Large intestine (tissue), 3 donors: ENCODE data around the gene ARHGAP42. TPM values are rescaled to one million over a fixed set of nuclear protein-coding genes. Genes with fewer than 3 reads are reported as not detected.

Experiments
- DNase-seq, 2 donors: peaks; one replicate each; pipeline versions ENCODE4 v3.0.0 to v3.0.0-alpha.2; 2013
- H3K27ac ChIP-seq: one replicate; pipeline ENCODE4 v1.5.1; 2013; ENCODE audit warnings: low read length
- H3K27me3 ChIP-seq: 2 replicates; pipeline ENCODE4 v1.6.1; 2013; ENCODE audit warnings: low read length; ENCODE audit not compliant: control insufficient read depth, insufficient read depth
- H3K36me3 ChIP-seq: 2 replicates; pipeline ENCODE4 v1.6.1; 2013; ENCODE audit warnings: low read length; ENCODE audit not compliant: control insufficient read depth, insufficient read depth
- H3K4me1 ChIP-seq: one replicate; pipeline ENCODE4 v1.6.1; 2013; ENCODE audit warnings: low read length; ENCODE audit not compliant: control insufficient read depth, insufficient read depth
- H3K4me3 ChIP-seq: one replicate; pipeline ENCODE4 v1.5.1; 2013; ENCODE audit warnings: low read length
- H3K9me3 ChIP-seq: one replicate; pipeline ENCODE4 v1.6.1; 2013; ENCODE audit warnings: mild to moderate bottlenecking, low read depth, low read length, moderate library complexity; ENCODE audit not compliant: control insufficient read depth
- WGBS: methylation state at CpG from one replicate; pipeline ENCODE4 v1.1.5; 2013; ENCODE audit warnings: low lambda C conversion rate; ENCODE audit not compliant: insufficient coverage; 5-methylcytosine and 5-hydroxymethylcytosine counted together
- polyA plus RNA-seq: library from polyadenylated mRNA; unstranded; fragments of 120-200 nt; gene quantifications from one replicate; pipeline ENCODE4 v1.2.1, GENCODE V29; 2013

ARHGAP42 gene
- polyA plus RNA-seq, 1 donor: 18.2 TPM

DNA sequence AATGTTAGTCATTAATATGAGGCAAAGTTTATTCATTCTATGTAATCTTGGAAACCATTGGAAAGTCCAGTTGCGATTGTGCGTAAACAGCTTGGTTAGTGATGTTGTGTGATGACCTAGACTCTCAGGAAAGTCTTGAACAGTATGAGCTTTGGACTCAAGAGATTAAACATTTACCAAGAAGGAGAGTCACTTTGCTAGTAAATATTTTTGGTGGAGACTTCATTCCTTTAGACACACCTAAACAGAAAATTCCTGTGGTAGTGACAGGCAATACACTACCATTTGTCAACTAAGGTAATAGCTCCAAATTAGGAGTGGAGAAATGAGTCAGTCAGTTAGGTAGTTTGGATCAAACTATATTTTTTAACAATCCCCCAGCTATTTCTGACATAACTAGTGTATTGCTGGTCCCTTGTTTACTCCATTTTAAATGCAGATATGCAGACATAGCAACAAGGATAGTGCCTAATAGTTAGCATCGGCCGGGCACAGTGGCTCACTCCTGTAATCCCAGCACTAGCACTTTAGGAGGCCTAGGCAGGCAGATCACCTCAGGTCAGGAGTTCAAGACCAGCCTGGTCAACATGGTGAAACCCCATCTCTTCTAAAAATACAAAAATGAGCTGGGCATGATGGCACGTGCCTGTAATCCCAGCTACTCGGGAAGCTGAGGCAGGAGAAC, 89.3 kb downstream of the ARHGAP42 start:
- peak overlapping the region; percentile 92 for H3K27ac ChIP-seq
- H3K4me1 ChIP-seq: peaks cover 28% of the 10 kb centered on the region
- H3K4me3 ChIP-seq: no peak overlapping the region
- no CpG with 5 or more reads among the region's 6 CpGs for WGBS
- H3K36me3 ChIP-seq: peaks cover 2% of the 10 kb centered on the region
- no peaks in the 10 kb centered on the region for H3K9me3 ChIP-seq
- DNase-seq: peak; percentile 87 to 94
- H3K27me3 ChIP-seq: no peaks in the 10 kb centered on the region

- Histone ChIP-seq H3K9me3 (no peaks in the 10 kb centered on the region), H3K27me3 (no peaks in the 10 kb centered on the region), H3K27ac (peak overlapping the region; percentile 92), H3K36me3 (peaks cover 2% of the 10 kb centered on the region), H3K4me1 (peaks cover 25% of the 10 kb centered on the region), H3K4me3 (no peak overlapping the region)
- peak; percentile 68 to 85 for DNase-seq
These were observed 90.0 kb downstream of the ARHGAP42 start for GRCh38 chr11:100777103-100777502.

DNA sequence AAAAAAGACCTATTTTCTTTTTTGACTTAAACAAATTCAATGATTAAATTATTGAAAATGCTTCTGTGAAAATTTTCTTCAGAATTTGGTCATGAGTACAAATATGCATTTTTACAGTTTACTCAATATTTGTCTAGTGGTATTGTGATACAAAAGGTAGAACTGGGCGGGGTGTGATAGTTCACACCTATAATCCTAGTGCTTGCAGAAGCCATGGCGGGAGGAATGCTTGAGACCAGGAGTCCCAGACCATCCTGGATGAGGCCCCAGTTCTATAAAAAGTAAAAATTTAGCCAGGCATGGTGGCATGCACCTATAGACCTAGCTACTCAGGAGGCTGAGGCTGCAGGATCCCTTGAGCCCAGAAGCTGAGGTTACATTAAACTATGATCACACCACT, 90.6 kb downstream of the ARHGAP42 start:
- no peak for DNase-seq
- peak overlapping the region; percentile 92 for H3K27ac ChIP-seq

GRCh38 chr11:100778166-100778785, 91.2 kb downstream of the ARHGAP42 start:
- Histone ChIP-seq H3K9me3 (no peaks in the 10 kb centered on the region), H3K27ac (peak overlapping the region; percentile 92), H3K4me3 (no peak overlapping the region), H3K36me3 (no peaks in the 10 kb centered on the region), H3K27me3 (no peaks in the 10 kb centered on the region), H3K4me1 (peaks cover 25% of the 10 kb centered on the region)
- no peak for DNase-seq
- 100% methylated on average over 1 of the region's 3 CpGs for WGBS

More for the DNA sequence above, 90.6 kb downstream of the ARHGAP42 start:
- Histone ChIP-seq H3K9me3 (no peaks in the 10 kb centered on the region), H3K4me1 (peaks cover 25% of the 10 kb centered on the region), H3K27me3 (no peaks in the 10 kb centered on the region), H3K4me3 (no peak overlapping the region), H3K36me3 (no peaks in the 10 kb centered on the region)
- no CpG with 5 or more reads among the region's 2 CpGs for WGBS

DNA sequence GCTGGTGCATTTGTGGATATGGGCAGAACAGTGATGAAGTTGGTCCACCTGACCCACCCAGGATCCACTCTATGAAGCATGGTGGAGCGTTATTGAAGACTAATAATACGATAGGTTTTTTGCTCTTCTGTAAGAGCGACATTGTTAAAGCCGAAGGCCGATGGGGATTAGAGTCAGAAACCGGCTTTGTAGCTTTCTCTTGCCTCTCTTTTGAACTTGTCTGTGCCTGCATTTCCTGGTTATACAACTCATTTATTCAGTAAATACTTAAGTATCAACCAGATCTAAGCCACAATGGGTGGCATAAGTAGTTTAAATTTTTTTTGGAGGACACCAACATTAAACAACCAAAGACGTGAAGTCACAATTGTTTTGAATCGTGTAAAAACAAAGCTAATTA, 93.4 kb downstream of the ARHGAP42 start:
- WGBS: 98% methylated on average over 7 of the region's 8 CpGs
- H3K9me3 ChIP-seq: no peaks in the 10 kb centered on the region
- DNase-seq: no peak
- H3K27ac ChIP-seq: no peak overlapping the region
- H3K4me1 ChIP-seq: peaks cover 13% of the 10 kb centered on the region
- H3K36me3 ChIP-seq: no peaks in the 10 kb centered on the region
- no peak overlapping the region for H3K4me3 ChIP-seq
- no peaks in the 10 kb centered on the region for H3K27me3 ChIP-seq

GRCh38 chr11:100785148-100785983, 98.3 kb downstream of the ARHGAP42 start:
- Histone ChIP-seq H3K27me3 (no peaks in the 10 kb centered on the region), H3K4me1 (no peaks in the 10 kb centered on the region), H3K36me3 (no peaks in the 10 kb centered on the region), H3K4me3 (no peak overlapping the region), H3K9me3 (no peaks in the 10 kb centered on the region), H3K27ac (no peak overlapping the region)
- WGBS: 36% methylated on average over 2 of the region's 5 CpGs
- no peak for DNase-seq

GRCh38 chr11:100788561-100789295, 101.6 kb downstream of the ARHGAP42 start:
- Histone ChIP-seq H3K4me1 (no peaks in the 10 kb centered on the region), H3K4me3 (no peak overlapping the region), H3K27me3 (no peaks in the 10 kb centered on the region), H3K36me3 (no peaks in the 10 kb centered on the region), H3K9me3 (no peaks in the 10 kb centered on the region), H3K27ac (no peak overlapping the region)
- no peak for DNase-seq
- WGBS: no CpG with 5 or more reads among the region's 1 CpG

DNA sequence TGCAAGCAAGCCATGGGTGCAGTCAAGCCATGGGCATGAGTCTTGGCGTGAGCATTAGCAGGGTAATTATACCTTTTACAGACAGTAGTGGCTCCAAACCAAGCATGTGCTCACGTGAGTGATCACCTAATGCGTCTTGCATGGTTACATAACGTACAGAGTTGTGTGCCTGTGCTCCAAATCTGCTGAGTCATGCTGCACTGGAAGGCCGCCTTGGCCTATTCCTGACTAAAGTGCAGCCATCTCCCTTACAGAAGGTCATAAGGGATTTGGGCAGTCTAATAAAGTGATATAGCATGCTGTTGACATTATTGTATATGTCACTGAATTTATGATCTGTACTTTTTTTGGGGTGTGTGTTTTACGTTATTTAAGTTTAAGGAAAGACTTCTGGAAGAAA, 102.4 kb downstream of the ARHGAP42 start:
- H3K27ac ChIP-seq: no peak overlapping the region

GRCh38 chr11:100790073-100790472, 103.0 kb downstream of the ARHGAP42 start:
- DNase-seq: no peak
- H3K9me3 ChIP-seq: no peaks in the 10 kb centered on the region
- no peaks in the 10 kb centered on the region for H3K27me3 ChIP-seq
- WGBS: 72% methylated on average over 2 of the region's 2 CpGs
- no peak overlapping the region for H3K4me3 ChIP-seq
- no peaks in the 10 kb centered on the region for H3K36me3 ChIP-seq
- H3K4me1 ChIP-seq: no peaks in the 10 kb centered on the region
- H3K27ac ChIP-seq: no peak overlapping the region

More for the DNA sequence above, 102.4 kb downstream of the ARHGAP42 start:
- WGBS: no CpG with 5 or more reads among the region's 6 CpGs
- no peaks in the 10 kb centered on the region for H3K9me3 ChIP-seq
- no peak for DNase-seq
- no peak overlapping the region for H3K4me3 ChIP-seq
- H3K36me3 ChIP-seq: no peaks in the 10 kb centered on the region
- no peaks in the 10 kb centered on the region for H3K27me3 ChIP-seq
- H3K4me1 ChIP-seq: no peaks in the 10 kb centered on the region

DNA sequence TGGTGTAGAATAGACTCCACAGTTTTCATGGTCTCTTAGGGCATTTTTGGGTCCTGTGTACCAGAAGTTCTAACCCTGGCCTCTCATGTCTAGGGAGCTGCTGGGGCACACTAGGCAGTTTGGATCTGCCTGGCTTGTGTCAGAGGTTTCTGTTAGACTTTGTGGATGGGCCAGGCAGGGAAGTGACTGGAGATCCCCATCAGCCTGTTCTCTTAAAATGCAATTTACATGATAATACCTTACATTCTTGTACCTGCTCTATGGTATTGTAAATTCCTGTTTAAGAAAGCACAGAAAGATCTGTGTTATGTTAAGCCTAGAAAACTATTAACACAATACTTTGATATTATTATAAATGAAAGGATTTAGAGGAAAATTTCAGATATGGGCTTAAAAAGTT, 104.0 kb downstream of the ARHGAP42 start:
- no peak for DNase-seq
- Histone ChIP-seq H3K4me1 (no peaks in the 10 kb centered on the region), H3K36me3 (peaks cover 2% of the 10 kb centered on the region), H3K27ac (no peak overlapping the region), H3K9me3 (no peaks in the 10 kb centered on the region), H3K27me3 (no peaks in the 10 kb centered on the region), H3K4me3 (no peak overlapping the region)
